MM.1S (cell line): Measurements from ENCODE around the gene PLCB4.

Experiments
- EZH2 ChIP-seq: fragments of 300-600 bp; sonication (generic); optimal IDR thresholded peaks from 2 replicates; pipeline ENCODE3; 2017; ENCODE audit warnings: low read depth, mild to moderate bottlenecking, antibody characterized with exemption, low read length, mixed read lengths
- TF ChIP-seq, protein P1 (sequence below): fragments of 300-600 bp; sonication (generic); IDR thresholded peaks from 2 replicates; pipeline ENCODE4 v1.5.1; 2016; ENCODE audit warnings: antibody characterized with exemption, low read length, mixed read lengths

DNA sequence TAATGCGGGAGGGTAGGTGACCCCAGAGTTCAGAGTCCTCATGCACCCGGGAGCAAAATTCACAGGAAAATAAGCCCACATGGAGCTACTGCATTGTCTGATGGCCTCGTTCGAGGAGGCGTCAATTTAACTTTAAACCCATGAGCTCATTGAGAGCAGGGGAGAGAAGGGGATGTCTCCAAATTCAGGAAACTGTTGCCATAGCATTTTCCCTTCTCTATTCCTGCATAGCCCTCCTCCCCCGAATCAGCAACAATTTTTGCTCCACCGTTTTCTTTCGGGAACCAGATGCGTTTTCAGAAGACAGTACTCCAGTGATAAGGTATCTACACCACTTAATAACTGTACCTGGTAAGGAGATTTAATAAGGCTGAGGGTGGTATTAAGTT is 445.2 kb downstream of the PLCB4 start:
- TF ChIP-seq, protein P1, sequence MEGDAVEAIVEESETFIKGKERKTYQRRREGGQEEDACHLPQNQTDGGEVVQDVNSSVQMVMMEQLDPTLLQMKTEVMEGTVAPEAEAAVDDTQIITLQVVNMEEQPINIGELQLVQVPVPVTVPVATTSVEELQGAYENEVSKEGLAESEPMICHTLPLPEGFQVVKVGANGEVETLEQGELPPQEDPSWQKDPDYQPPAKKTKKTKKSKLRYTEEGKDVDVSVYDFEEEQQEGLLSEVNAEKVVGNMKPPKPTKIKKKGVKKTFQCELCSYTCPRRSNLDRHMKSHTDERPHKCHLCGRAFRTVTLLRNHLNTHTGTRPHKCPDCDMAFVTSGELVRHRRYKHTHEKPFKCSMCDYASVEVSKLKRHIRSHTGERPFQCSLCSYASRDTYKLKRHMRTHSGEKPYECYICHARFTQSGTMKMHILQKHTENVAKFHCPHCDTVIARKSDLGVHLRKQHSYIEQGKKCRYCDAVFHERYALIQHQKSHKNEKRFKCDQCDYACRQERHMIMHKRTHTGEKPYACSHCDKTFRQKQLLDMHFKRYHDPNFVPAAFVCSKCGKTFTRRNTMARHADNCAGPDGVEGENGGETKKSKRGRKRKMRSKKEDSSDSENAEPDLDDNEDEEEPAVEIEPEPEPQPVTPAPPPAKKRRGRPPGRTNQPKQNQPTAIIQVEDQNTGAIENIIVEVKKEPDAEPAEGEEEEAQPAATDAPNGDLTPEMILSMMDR = no peak
- TF ChIP-seq EZH2 = no peak
